ENCODE data around the gene FNDC1. TPM values are rescaled to one million over a fixed set of nuclear protein-coding genes. Genes with fewer than 3 reads are reported as not detected.

The FNDC1 gene
- total RNA-seq, 3 donors from 2014 or later (not counting 1 experiment from before 2014, with no cell fraction given), result not detected

DNA sequence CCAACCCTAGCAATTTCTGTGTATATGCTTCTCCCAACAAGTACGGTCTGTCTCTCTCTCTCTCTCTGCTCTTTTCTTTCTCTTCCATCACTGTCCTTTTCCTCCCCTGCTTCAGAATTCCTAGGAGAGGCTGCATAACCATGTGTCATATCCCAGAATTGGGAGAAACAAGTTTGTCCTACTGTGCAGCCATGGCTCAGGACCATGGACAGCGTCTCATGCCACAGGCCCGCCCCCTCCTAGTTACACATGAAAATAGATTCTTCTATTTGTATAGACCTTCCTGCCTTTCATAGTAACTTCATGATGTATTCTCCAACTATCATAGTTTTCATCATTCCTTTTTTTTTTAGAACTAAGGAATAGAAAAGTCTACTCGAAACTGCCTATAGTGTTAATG lies 98.0 kb downstream of the FNDC1 start:
- no peak overlapping the region for H3K27ac Mint-ChIP-seq
- no peak overlapping the region for H3K27ac ChIP-seq (ENCODE audit: low read length)
- H3K4me1 ChIP-seq (ENCODE audit: control insufficient read depth, insufficient read depth, low read length), result no peaks in the 10 kb centered on the region
- peaks cover 0 to 10% of the 10 kb centered on the region in 2 donors for H3K9me3 Mint-ChIP-seq
- H3K27me3 ChIP-seq (ENCODE audit: control insufficient read depth, insufficient read depth, low read length), result no peaks in the 10 kb centered on the region
- intact Hi-C loops (cut with micrococcal nuclease), result no loop called here
- TF ChIP-seq, protein P1, sequence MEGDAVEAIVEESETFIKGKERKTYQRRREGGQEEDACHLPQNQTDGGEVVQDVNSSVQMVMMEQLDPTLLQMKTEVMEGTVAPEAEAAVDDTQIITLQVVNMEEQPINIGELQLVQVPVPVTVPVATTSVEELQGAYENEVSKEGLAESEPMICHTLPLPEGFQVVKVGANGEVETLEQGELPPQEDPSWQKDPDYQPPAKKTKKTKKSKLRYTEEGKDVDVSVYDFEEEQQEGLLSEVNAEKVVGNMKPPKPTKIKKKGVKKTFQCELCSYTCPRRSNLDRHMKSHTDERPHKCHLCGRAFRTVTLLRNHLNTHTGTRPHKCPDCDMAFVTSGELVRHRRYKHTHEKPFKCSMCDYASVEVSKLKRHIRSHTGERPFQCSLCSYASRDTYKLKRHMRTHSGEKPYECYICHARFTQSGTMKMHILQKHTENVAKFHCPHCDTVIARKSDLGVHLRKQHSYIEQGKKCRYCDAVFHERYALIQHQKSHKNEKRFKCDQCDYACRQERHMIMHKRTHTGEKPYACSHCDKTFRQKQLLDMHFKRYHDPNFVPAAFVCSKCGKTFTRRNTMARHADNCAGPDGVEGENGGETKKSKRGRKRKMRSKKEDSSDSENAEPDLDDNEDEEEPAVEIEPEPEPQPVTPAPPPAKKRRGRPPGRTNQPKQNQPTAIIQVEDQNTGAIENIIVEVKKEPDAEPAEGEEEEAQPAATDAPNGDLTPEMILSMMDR (IDR thresholded peaks at IDR 0.05), result no peak
- no peak for ATAC-seq
- H3K4me3 ChIP-seq (ENCODE audit: low read length), result no peak overlapping the region
- DNase-seq, result peak in 1 of 2 donors; percentile 12
- 39% methylated on average over 3 of the region's 4 CpGs for WGBS (ENCODE audit: insufficient coverage)
- peaks cover 14 to 19% of the 10 kb centered on the region in 2 donors for H3K27me3 Mint-ChIP-seq (ENCODE audit: low read depth in 2 of 2)
- no peaks in the 10 kb centered on the region for H3K36me3 ChIP-seq (ENCODE audit: control insufficient read depth, insufficient read depth, low read length)
- peaks cover 4% of the 10 kb centered on the region for H3K36me3 Mint-ChIP-seq
- no peaks in the 10 kb centered on the region for H3K9me3 ChIP-seq (ENCODE audit: control insufficient read depth, insufficient read depth, low read length)
- H3K4me1 Mint-ChIP-seq, result no peaks in the 10 kb centered on the region
- H3K4me3 Mint-ChIP-seq, result no peak overlapping the region

DNA sequence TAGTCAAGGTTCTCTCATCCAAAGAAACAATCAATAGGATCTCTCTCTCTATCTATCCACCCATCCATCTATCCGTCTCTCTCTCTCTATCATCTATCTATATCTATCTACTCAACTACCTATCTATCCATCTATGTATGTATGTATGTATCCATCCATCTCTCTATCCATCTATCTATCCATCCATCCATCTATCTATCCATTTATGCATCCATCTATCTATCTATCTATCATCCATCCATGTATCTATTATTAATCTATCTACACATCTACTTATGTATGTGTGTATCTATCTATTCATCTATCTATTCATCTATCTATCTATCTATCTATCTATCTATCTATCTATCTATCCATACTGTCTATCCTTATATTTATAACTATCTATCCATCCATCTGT lies 99.3 kb downstream of the FNDC1 start:
- no peak overlapping the region for H3K27ac Mint-ChIP-seq
- no peak for ATAC-seq
- H3K27me3 ChIP-seq (ENCODE audit: control insufficient read depth, insufficient read depth, low read length), result no peaks in the 10 kb centered on the region
- peaks cover 14 to 18% of the 10 kb centered on the region in 2 donors for H3K27me3 Mint-ChIP-seq (ENCODE audit: low read depth in 2 of 2)
- 80% methylated on average over 1 of the region's 1 CpG for WGBS (ENCODE audit: insufficient coverage)
- peaks cover 4% of the 10 kb centered on the region for H3K36me3 Mint-ChIP-seq
- no peak overlapping the region for H3K4me3 ChIP-seq (ENCODE audit: low read length)
- H3K4me1 ChIP-seq (ENCODE audit: control insufficient read depth, insufficient read depth, low read length), result no peaks in the 10 kb centered on the region
- no peak overlapping the region for H3K27ac ChIP-seq (ENCODE audit: low read length)
- intact Hi-C loops (cut with micrococcal nuclease), result no loop called here
- no peak overlapping the region for H3K4me3 Mint-ChIP-seq
- TF ChIP-seq, protein P1 (IDR thresholded peaks at IDR 0.05), result no peak
- no peak for DNase-seq
- H3K9me3 ChIP-seq (ENCODE audit: control insufficient read depth, insufficient read depth, low read length), result no peaks in the 10 kb centered on the region
- H3K9me3 Mint-ChIP-seq, result peaks cover 0 to 10% of the 10 kb centered on the region in 2 donors
- H3K4me1 Mint-ChIP-seq, result no peaks in the 10 kb centered on the region
- H3K36me3 ChIP-seq (ENCODE audit: control insufficient read depth, insufficient read depth, low read length), result no peaks in the 10 kb centered on the region

DNA sequence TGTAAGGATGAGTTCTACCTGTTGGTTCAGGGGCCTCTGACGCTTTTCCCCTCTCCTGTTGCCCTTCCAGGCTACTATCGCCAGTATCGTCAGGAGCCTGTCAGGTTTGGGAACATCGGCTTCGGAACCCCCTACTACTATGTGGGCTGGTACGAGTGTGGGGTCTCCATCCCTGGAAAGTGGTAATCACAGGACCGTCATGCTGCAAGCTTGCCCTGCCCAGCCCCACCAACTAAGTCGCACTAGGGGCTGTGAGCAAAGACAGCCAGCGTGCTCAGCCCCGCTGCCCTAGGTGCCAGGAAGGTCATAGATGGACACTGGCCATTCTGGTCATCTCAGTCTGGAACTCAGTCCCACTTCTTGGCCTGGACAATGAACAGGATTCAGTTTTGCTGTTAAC lies 102.1 kb downstream of the FNDC1 start:
- WGBS (ENCODE audit: insufficient coverage), result 69% methylated on average over 10 of the region's 10 CpGs
- no peak overlapping the region for H3K4me3 Mint-ChIP-seq
- H3K36me3 ChIP-seq (ENCODE audit: control insufficient read depth, insufficient read depth, low read length), result no peaks in the 10 kb centered on the region
- no peak overlapping the region for H3K27ac Mint-ChIP-seq
- H3K4me1 ChIP-seq (ENCODE audit: control insufficient read depth, insufficient read depth, low read length), result no peaks in the 10 kb centered on the region
- no peak overlapping the region for H3K27ac ChIP-seq (ENCODE audit: low read length)
- no peak for DNase-seq
- H3K9me3 ChIP-seq (ENCODE audit: control insufficient read depth, insufficient read depth, low read length), result no peaks in the 10 kb centered on the region
- H3K4me1 Mint-ChIP-seq, result no peaks in the 10 kb centered on the region
- peaks cover 4% of the 10 kb centered on the region for H3K36me3 Mint-ChIP-seq
- no peak overlapping the region for H3K4me3 ChIP-seq (ENCODE audit: low read length)
- ATAC-seq, result no peak
- TF ChIP-seq, protein P1 (IDR thresholded peaks at IDR 0.05), result no peak
- H3K27me3 Mint-ChIP-seq (ENCODE audit: low read depth in 2 of 2), result peaks cover 15 to 23% of the 10 kb centered on the region in 2 donors
- no peaks in the 10 kb centered on the region for H3K27me3 ChIP-seq (ENCODE audit: control insufficient read depth, insufficient read depth, low read length)
- peaks cover 0 to 10% of the 10 kb centered on the region in 2 donors for H3K9me3 Mint-ChIP-seq
- intact Hi-C loops (cut with micrococcal nuclease), result no loop called here

- no peaks in the 10 kb centered on the region for H3K36me3 Mint-ChIP-seq
- H3K27me3 ChIP-seq (ENCODE audit: control insufficient read depth, insufficient read depth, low read length), result no peaks in the 10 kb centered on the region
- TF ChIP-seq, protein P1 (IDR thresholded peaks at IDR 0.05), result no peak
- H3K9me3 ChIP-seq (ENCODE audit: control insufficient read depth, insufficient read depth, low read length), result no peaks in the 10 kb centered on the region
- no peak overlapping the region for H3K27ac Mint-ChIP-seq
- no peaks in the 10 kb centered on the region for H3K9me3 Mint-ChIP-seq
- no peaks in the 10 kb centered on the region for H3K36me3 ChIP-seq (ENCODE audit: control insufficient read depth, insufficient read depth, low read length)
- DNase-seq, result no peak
- ATAC-seq, result no peak
- intact Hi-C loops (cut with micrococcal nuclease), result no loop called here
- H3K27ac ChIP-seq (ENCODE audit: low read length), result no peak overlapping the region
- no peak overlapping the region for H3K4me3 ChIP-seq (ENCODE audit: low read length)
- H3K4me1 ChIP-seq (ENCODE audit: control insufficient read depth, insufficient read depth, low read length), result no peaks in the 10 kb centered on the region
- no peaks in the 10 kb centered on the region for H3K4me1 Mint-ChIP-seq
- H3K4me3 Mint-ChIP-seq, result no peak overlapping the region
- H3K27me3 Mint-ChIP-seq (ENCODE audit: low read depth in 2 of 2), result peaks cover 4 to 25% of the 10 kb centered on the region in 2 donors
Measured at GRCh38 chr6:159278626-159279025, 109.4 kb downstream of the FNDC1 start.

All from natural killer cell (primary cell).